Stimulated activated CD8-positive, alpha-beta memory T cell treated with anti-CD3 and anti-CD28 coated beads, Interleukin-4, amount 100 ng/mL, for 24 hours (primary cell): Measurements from ENCODE around the gene CHI3L1.

ENCODE experiments used
- DNase-seq: peaks from one replicate; pipeline ENCODE4 v3.0.0-alpha.2; 2020; ENCODE audit warnings: low read depth

The CHI3L1 gene

DNA sequence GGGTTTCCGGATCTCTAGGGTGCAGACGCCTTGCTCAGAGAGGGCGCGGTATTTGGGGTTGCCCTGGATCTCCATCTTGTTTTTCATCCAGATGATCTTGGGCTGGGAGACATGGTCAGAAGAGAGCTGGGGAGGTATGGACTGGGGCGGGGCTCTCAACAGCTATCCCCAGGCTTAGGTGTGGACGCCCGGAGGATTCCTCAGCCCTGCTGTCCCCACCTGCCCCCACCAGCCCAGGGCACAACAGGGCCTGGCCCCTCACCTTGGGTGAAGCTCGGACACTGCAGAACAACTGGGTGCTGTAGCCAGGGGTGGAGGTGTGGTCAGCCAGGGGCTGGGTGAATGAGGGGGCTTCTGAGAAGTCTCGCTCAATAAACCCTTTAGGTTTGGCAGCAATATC lies 17.5 kb downstream of the CHI3L1 start:
- DNase-seq, result no peak

DNA sequence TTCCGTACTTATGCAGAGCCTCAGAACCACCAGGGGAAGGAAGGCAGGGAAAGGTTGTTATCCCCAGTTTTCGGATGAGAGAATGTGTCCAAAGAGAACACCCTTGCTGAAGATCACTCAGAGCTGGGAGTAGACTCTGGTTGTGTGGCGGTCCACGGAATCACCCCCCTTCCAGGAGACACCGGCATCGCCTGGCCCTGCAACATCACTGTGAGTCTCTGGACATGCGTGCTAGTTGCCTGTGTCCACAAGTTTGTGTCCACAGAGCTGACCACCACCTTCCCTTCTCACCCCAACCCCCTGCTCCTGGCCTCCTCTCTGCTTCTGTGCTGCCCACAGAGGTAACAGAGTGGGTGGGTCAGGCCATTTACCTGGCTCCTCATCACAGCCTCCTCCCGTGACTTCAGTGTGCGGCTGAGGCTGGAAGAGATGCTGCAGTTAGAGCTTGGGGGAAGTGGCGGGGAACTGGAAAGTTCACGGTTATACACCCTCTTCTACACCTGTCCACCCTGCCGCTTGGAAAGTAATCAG lies 18.2 kb downstream of the CHI3L1 start:
- DNase-seq, result no peak

DNA sequence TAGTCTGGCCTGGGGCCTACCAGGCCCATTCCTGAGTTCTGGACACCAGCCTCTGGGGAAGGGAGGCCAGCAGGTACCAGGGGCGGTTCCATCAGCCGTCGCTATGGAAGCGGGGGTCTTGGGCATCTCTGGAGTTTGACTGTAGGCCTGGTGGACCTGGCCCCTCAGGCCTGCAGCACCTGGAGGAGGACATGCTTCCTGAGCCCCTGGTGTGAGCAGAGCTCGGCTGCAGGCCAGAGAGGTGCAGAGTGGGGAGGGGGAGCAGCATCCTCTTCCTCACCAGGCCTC lies 18.6 kb downstream of the CHI3L1 start:
- no peak for DNase-seq

DNA sequence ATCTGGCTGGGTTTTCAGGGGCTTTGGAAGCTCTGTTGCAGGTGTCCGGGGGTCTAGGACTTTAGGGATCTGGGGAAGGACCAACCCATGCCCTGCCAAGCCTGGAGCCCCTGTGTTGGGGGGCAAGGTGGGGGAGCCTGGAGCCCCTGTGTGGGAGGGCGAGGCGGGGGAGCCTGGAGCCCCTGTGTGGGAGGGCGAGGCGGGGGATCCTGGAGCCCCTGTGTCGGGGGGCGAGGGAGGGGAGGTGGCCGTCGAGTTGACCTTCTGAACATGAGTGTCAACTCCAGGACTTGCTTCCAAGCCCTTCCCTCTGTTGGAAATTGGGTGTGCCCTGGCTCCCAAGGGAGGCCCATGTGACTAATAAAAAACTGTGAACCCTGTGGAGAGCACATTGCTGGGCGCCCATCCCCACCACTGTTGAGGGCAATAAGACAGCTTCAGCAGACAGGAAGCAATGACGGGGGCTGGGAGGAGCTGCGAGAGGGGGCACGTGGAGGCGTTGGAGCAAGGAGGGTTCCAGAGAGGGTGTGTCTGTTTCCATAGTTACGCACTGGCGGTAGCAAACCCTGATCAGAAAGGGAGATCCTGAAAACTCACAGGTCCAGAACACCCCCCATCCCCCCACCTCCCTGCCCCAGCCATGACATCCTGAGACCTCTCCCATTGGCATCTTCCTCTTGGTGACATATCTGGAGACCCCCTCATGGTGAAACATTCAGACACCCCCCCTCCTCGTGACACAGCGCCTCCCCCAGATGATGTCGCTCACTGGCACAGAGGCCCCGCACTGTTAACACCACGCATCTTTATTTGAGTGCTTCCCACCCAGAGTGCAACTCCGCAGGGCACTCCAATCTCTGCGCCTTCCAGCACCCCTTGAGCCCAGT lies 19.2 kb downstream of the CHI3L1 start:
- DNase-seq, result no peak

DNA sequence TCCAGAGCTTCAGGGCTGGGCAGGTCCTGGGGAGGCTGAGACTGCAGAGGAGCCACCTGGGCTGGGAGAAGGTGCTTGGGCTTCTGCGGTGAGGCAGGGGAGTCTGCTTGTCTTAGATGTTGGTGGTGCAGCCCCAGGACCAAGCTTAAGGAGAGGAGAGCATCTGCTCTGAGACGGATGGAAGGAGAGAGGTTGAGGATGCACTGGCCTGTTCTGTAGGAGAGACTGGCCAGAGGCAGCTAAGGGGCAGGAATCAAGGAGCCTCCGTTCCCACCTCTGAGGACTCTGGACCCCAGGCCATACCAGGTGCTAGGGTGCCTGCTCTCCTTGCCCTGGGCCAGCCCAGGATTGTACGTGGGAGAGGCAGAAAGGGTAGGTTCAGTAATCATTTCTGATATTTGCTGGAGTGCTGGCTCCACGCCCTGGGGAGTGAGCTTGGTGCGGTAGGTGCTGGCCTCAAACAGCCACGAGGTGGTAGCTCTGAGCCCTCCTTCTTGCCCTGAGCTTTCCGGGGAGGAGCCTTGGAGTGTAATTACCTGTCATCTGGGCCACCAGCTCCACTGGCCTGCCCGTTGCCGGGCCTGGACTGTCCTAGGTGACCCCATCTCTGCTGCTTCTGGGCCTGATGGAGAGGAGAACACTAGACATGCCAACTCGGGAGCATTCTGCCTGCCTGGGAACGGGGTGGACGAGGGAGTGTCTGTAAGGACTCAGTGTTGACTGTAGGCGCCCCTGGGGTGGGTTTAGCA lies 20.1 kb downstream of the CHI3L1 start:
- no peak for DNase-seq

DNA sequence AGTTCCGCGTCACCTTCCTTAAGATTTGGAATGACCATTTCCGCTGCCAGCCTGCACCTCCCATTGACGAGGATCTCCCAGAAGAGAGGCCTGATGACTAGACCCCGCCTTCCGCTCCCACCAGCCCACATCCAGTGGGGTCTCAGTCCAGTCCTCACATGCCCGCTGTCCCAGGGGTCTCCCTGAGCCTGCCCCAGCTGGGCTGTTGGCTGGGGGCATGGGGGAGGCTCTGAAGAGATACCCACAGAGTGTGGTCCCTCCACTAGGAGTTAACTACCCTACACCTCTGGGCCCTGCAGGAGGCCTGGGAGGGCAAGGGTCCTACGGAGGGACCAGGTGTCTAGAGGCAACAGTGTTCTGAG lies 20.7 kb downstream of the CHI3L1 start:
- no peak for DNase-seq

DNA sequence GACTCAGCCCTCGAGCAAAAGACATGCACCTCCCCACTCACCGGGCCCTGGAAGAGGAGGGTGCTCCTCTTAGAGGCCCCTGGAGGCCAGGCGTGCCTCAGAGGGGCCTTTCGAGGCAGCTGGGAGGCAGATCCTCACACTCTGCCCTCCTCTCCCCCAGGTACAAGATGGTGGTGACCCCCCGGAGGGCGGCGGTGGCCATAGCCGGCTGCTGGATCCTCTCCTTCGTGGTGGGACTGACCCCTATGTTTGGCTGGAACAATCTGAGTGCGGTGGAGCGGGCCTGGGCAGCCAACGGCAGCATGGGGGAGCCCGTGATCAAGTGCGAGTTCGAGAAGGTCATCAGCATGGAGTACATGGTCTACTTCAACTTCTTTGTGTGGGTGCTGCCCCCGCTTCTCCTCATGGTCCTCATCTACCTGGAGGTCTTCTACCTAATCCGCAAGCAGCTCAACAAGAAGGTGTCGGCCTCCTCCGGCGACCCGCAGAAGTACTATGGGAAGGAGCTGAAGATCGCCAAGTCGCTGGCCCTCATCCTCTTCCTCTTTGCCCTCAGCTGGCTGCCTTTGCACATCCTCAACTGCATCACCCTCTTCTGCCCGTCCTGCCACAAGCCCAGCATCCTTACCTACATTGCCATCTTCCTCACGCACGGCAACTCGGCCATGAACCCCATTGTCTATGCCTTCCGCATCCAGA lies 21.3 kb downstream of the CHI3L1 start:
- no peak for DNase-seq

DNA sequence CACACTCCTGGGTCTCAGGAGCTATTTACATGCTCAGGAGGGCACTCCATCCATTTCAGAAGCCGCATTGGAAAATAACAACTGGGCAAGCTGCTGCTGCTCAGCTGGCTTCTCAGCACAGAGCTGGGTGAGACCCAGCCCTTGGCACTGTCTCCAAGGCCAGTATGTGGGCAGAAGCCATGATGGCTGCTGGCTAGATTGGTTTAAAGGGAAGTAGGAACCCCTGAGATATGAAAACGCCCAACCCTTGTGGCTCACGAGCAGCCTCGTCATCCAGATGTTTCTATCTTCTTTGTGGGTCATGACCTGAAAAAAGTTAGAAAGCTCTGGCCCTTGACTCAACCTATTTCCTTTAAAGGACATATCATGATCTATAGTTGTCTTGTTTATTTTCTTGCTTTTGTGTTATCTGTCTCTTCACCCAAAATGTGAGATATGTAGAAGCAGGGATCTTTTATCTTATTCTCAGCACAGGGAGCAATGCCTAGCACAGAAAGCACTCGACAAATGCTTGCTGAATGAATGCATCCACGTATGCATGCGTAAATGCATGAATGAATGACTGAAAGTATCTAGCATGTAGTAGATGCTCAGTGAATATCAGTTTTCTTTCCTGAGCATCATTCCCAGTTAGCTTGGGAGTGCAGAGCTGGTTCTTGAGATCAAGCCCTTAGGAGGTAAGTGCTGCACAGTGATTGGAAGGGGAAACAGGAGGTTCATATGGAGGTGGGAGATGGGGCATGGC lies 22.4 kb downstream of the CHI3L1 start:
- DNase-seq, result no peak

DNA sequence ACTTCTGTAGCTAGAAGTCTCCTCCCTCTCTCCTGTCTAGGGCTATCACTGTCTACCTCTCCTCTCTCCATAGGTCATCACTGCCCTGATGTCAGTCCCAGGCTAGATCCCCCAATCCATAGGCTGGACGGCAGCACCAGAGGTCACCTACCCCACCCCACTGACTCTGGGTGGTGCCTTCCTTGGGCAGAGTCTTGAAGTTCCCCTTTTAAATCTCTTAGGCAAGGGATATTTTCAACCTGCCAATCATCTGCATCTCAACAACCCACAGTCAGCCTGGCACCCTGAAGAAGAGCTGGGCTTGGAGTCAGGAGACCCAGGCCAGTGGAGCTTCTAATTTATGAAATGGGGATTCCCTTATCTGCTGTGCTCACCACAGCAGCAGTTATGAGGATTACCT lies 24.1 kb downstream of the CHI3L1 start:
- DNase-seq, result no peak

DNA sequence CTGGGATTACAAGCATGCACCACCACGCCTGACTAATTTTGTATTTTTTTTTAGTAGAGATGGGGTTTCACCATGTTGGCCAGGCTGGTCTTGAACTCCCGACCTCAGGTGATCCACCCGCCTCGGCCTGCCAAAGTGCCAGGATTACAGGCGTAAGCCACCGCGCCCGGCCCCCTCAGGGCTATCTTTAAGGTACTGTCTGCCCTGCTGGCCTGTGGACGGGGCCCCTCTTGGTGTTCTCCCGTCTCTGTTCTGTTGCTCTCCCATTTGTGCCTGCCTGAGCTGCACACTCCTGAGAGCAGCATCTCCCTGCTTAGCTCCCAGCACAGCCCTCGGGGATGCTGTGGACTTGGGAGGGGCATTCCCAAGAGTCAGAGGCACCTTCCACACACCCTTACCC lies 24.8 kb downstream of the CHI3L1 start:
- no peak for DNase-seq

DNA sequence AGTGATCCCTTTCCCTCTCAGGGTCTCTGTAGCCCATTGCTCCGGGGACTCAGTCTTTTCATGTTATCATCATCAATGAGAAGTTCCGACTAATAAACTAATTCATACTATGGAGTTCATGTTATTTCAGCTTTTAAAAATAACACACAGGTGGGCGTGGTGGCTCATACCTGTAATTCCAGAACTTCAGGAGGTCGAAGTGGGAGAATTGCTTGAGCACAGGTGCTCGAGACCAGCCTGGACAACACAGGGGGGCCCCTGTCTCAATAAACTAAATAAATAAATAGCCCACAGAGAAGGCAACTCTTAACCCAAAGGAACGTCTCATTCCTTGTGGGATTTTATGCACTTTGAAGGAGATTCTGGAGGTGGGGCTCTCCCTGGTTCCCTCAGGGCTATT lies 25.3 kb downstream of the CHI3L1 start:
- DNase-seq, result no peak

DNA sequence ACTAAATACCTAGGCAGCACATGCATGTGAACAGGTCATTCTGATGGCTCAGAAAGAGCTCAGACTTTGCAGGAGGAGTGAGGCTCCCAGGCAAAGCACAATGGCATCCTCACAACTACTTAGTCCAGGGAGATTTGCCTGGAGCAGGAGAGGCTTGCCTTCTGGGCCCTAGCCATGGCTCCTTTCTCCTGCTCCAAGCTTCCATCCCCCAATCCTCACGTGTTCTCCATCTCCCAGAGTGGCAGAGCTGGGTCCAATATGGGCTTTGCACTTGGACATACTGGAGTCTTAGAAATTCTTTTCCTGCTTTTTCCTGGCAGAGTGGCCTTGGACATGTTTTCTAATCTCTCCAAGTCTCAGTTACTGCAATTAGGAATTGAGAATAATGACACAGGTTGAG lies 26.7 kb downstream of the CHI3L1 start:
- no peak for DNase-seq

DNA sequence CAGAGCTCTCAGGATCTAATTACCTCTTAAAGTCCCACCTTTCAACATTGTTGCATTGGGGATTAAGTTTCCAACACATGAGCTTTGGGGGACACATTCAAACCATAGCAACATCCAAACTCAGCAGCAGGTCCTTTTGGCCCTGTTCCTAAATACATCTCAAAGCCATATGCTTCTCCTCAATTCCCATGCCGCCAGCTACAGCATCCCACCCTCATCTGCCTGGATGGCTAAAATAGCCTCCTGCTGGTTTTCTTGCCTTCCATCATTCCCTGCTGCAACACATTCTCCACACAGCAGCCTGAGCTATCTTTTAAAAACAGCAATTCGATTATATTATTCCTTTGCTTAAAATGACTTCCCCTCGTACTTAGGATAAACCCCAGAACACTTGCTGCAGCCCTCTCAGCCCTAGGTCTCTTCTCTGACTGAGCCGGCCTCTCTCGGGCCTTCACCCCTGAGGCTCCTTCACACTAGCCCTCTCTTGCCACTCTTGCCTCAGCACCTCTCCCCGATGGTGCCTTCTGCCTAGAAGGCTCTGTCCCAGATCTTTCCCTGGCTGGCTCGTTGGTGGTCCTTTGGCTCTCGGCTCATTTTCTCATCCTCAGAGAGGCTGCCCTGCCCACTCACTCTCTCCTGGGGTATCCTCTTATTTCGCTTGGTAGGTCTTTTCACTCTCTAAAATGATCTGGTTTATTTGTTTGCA lies 27.4 kb downstream of the CHI3L1 start:
- no peak for DNase-seq

DNA sequence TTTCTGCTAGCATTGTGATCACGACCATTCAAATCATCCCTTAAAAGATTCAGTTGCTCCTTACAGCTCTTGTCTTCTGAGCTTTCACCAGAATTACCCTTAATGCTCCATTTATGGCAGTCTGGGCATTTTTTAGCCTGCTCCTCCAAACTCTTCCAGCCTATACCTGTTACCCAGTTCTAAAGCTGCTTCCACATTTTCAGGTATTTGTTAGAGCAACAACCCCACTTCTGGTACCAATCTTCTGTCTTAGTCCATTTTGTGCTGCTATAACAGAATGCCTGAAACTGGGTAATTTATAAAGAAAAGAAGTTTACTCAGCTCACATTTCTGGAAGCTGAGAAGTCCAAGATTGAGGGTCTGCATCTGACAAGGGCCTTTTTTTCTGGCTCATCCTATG lies 28.1 kb downstream of the CHI3L1 start:
- DNase-seq, result no peak

DNA sequence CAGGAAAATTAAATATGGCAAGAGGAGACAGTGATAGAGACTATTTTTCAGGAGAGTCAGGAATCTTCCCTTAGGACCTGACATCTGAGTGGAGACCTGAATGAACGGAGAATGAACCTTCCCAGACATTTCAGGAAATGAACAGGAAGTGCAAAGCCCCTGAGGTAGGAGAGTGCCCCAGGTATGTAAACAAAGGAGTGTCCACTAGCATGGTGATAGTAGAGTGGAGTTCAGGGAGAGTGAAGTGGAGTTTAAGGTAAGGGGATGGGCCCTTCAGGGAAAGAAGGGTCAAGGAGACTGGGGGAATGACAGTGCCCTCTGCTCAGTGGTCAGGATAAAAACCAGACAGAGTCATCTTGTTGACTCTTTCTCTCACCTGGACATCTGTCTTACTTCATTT lies 30.2 kb downstream of the CHI3L1 start:
- no peak for DNase-seq

DNA sequence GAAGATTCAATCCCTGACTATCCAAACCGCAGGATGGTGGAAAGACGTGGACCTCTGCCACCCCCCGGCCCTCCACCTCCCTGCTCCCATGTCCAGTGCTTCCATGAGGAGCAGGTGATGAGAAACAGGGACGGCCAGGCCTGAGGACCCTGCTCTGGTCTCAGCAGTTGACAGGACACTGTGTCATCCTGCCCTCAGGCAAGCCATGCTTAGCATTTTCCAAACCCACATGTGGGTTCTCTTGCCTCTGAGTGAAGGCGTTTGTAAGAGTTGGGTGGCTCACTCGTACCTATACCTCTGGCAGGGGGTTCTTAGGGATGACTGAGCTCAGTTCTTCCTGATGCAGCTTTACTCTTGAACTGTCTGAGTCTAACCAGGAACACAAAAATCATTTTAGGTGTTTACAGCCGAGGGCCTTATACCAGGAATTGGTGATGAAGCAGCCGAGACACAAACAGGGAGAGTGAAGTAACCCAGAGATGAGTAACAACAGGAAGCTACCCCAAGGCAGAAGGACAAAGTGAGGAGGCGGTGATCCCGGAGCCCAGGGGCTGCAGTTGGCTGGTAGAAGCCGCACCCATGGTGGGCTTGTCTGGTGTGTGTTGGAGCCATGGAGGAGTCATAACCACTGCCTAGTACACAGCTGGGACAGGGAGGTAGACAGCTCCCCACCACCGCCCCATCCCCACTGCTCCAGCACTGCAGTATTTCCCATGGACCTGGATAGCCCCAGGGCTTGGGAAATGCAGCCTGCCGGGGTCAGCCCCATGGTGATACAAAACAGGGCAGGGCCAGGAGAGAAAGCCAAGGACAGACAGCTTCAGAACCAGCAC lies 32.3 kb downstream of the CHI3L1 start:
- DNase-seq, result no peak

DNA sequence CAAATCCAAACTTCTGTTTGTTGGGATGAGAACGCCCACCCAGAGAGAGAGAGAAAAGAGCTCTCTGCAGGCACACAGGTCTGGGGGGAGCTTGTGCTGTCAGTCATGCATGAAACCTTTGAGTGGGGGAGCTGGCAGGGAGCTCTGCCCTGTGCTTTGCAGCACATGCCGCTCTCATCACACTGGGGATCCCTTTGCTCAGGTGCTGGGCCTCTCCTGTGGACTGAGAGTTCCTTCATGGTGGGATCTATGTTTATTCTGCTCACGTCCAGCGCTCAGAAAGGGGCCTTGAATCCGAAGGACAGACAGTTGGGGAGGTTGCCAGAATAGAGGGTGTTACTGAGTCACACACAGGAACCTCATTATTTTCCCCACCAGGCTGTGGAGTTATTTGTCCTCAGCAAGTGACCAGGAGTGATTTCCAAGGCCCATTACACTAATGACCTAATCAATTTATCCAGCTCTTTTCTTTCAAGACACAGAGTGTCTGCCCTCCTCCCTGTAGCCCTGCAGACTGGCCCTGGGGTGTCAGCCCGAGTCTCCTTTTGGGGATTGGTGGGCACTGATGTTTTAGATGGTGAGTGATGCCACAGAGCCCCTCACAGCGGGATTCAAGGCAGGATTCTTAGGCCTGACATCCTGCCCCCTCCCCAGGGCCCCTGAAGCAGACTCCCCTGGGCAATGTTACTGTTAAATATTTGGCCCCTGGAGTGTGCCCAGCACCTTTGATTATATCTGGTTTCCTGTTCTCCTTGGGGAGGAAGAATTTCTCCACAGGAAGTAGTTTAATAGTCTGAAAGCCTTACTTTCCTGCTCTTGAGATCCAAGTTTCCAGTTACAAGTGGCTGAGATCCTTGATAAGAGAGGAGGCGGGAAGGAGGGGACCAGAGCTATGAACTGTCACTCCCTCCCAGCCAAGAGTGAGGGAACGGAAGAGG lies 33.2 kb downstream of the CHI3L1 start:
- no peak for DNase-seq

DNA sequence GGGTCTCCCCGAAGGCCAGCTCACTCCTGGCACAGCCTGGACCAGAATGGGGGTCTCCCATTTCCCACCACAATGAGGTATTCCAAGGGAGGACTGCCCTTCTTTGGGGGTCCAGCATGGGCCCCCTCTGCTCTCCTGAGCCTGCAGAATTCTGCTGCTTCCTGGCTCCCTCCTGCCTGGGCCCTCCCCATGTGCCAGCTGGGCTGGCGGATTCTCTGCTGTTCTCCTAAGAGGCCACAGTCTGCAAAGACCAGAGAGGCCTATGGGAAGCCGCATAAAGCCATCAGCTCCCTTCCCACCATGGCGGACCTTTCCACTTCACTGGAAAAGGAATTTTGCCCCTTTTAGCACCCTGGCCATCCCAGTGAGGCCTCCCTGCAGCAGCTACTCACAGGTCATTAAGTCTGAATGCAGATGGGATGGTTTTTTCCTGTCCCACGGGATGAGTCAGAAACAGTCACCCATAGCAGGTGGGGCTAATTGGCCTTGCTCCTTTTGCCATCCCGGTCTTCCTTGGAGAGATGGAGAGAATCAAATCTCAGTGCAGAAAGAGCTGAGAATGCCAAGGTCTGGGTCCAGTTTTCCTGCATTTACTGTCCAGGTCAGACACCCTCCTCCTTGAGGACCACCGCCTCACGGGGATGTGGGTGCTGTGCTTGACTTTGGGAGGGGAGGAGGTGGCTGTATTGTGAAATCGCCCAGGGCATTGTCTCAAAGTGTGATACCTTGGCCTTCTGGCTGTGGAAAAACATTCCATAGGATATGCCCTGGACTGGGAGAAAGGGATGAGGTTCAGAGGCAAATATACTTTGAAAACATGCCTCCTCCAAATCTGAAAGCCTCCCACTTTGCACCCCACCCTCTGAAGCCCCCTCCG lies 34.1 kb downstream of the CHI3L1 start:
- DNase-seq, result no peak
